Subcutaneous adipose tissue (tissue), 4 donors: ENCODE data around the gene PTH2. TPM values are rescaled to one million over a fixed set of nuclear protein-coding genes. Genes with fewer than 3 reads are reported as not detected.

Experiments used
- total RNA-seq, 4 donors: library from RNA; depleted of rRNA; stranded (reverse); fragments of >200 nt; gene quantifications; one replicate each; pipeline ENCODE4 v1.1.0, GENCODE V29; 2016
- TF ChIP-seq, protein P1 (sequence below): fragments of 450-650 bp; IDR thresholded peaks from one replicate; pipeline ENCODE4 v1.5.1; 2016; ENCODE audit warnings: low read depth, mild to moderate bottlenecking, control low read depth, antibody characterized with exemption, moderate library complexity

Gene PTH2
- total RNA-seq, 4 donors from 2014 or later = not detected

DNA sequence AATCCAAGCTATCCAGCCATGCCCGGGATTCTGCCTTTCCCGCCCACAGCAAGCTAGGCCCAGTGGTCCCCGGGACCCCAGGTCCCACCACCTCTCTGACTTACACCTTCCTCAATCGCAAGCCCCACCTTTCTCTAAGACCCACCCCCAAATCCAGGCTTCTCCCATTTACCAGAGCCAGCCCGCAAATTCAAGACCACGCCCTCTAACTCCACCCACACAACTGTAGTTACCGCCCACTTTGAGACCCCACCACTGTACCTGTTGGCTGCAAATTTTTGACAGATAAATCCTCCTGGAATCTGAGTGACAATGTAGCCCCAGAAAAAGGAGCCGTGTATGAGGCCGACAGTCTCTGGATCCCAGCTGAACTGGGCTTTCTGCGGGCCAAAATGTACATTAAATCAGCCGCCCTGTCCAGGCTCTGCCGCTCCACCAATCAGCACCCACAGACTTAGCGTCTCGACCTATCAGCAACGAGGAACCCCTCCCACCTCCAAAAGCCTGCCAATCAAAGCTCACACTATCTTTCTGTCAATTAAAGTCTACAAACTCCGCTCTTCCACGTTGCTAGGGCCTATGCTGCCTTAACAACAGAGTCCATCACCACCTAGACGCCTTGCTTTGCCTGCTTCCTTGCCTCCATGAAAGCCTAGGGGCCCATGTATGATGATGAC, 11.8 kb upstream of the PTH2 start:
- TF ChIP-seq, protein P1, sequence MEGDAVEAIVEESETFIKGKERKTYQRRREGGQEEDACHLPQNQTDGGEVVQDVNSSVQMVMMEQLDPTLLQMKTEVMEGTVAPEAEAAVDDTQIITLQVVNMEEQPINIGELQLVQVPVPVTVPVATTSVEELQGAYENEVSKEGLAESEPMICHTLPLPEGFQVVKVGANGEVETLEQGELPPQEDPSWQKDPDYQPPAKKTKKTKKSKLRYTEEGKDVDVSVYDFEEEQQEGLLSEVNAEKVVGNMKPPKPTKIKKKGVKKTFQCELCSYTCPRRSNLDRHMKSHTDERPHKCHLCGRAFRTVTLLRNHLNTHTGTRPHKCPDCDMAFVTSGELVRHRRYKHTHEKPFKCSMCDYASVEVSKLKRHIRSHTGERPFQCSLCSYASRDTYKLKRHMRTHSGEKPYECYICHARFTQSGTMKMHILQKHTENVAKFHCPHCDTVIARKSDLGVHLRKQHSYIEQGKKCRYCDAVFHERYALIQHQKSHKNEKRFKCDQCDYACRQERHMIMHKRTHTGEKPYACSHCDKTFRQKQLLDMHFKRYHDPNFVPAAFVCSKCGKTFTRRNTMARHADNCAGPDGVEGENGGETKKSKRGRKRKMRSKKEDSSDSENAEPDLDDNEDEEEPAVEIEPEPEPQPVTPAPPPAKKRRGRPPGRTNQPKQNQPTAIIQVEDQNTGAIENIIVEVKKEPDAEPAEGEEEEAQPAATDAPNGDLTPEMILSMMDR = no peak

DNA sequence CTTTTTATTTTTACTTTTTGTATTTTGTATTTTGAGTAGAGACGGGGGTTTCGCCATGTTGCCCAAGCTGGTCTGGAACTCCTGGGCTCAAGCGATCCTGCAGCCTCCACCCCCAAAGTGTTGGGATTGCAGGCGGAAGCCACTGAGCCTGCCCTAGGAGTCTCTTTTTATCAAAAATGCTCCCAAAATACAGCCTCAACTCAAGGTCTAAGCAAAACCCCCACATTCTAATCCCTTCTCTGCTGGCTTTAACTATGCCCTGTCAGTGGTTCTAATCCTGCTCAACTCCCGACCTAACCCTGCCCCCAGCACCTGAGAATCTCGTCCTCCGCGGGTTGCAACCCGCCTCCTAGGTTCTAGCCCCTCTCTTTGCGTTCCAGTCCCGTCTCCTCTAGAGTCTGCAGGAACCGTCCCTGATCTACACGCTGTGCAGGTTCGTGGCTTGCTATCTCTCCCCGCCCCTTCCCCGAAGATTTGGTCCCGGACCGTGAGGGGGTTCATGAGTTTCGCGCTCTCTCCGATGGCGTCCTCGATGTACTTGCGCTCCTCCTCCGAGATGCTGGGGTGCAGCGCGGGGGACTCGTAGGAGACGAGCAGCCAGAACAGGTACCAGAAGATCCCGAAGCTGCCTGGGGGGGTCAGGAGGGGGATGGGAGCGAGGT, 10.1 kb upstream of the PTH2 start:
- TF ChIP-seq, protein P1 = no peak

DNA sequence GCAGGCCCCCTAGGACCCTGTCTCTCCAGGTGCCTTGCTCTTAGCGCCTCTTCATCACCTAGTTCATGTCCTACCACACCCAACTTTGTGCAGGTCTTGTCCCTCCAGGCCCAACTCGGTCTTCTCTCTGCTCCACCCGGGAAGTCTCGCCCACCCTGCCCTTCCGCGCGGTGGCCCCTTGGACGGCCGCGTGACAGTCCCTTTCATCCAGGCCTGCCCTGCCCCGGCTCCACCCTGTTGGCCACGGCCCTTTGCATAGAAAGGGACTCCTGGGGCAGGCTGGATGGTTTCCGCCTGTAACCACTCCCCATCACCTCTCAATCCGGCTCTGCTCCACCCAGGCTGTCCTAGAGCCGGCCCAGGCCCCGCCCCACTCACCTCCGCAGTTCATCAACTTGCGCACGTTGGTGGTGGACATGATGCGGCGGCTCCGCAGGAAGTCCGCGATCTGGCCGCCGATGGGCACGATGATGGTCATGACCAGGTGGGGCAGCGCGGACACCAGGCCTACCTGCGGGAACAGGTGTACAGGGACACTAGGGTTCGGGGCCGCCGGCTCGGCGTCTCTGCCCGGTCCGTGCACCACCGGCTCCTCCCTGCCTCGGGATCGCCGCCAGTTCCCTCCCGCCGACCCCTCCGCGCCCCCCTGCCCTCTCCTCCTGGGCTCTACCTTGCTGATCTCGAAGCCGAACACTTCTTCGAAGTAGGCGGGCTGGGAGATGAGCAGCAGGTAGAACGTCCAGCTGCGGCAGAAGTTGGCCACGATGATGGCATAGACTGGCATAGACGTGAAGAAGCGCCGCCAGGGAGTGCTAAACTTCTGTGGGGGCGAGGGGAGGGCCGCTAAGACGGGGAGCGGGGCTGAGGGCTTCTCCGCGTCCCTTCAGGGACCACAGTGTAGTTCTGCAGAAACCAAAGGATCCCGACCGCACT, 9.2 kb upstream of the PTH2 start:
- TF ChIP-seq, protein P1 = no peak

DNA sequence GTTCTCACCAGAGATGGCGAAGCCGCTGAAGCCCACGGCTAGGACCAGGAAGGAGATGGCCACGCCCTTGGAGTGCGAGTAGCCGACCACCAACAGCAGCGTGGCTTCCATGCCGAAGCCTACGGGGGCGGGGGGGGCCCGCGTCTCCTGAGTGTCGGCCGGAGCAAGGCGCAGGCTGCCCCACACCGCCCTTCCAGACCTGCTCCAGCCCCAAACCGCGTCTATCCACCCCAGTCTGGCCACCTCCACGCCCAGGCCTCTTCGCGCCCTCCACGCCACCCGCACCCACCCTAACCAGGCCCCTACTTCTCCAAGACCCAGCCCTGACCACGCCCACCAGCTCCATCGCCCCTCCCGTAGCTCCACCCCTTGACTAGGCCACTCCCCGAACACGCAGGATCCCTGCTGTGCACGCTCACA, 8.1 kb upstream of the PTH2 start:
- TF ChIP-seq, protein P1 = no peak

DNA sequence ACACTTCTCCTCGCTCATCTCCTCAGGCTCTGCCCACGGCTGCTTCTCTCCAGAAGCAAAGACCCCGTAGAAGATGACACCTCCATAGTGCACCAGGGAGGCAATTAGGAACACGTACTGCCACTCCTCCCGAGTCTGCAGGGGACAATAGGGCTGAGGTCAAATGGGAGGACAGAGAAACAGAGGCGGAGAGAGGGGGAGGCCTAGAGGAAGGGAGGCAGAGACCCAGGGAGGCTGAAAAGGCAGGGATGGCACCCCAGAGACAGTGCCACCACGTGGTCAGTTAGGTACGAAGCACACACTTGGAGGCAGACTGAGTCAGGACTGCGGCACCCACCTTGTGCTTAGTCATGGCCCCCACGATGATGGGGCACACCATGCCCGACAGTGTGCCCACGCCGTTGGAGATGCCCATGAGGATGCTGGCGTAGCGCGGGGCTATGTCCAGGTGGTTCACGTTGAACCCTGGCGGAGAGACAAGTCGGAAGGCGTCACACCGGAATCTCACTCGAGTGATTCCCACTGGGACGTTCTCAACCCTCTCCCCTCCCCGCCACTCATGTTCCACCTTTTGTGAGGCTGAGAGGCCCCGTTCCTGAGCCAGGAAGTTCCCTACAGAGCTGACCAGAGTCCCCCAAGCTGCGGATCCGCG, 7.6 kb upstream of the PTH2 start:
- TF ChIP-seq, protein P1 = no peak

DNA sequence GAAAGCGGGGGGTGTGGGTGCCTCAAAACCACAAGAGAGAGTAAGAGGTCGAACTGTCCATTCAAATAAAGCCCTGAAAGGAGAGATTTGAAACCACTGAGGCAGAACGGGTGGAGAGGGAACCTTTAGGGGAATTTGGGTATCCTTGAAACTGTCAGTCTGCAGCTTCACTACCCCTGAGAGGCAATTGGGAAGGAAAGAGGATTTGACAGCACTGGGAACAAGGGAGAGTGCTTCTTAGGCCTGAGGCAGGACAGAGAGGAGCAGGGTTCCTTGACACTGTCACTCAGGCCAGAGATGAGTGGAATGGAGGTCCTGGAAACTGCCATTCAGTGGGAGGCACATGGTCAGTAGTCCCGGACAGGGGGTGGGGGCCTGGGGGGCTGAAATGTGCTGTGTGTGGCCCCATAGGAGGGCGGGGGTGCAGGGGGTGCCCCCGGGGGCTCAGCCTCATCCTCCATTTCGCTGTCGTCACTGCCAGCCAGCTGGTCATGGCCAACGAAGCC, 7.0 kb upstream of the PTH2 start:
- TF ChIP-seq, protein P1 = no peak
